ENCODE results near the gene BMAL1. TPM values are rescaled to one million over a fixed set of nuclear protein-coding genes. Genes with fewer than 3 reads are reported as not detected.

Gene BMAL1
- total RNA-seq, 3 donors from 2014 or later (not counting 1 experiment from before 2014, with no cell fraction given) = 142 to 162 (median 145) TPM

GRCh38 chr11:13242564-13242963 is 35.0 kb upstream of the BMAL1 start:
- Histone ChIP-seq H3K9me3 (ENCODE audit: control insufficient read depth, insufficient read depth, low read length) (no peaks in the 10 kb centered on the region), H3K4me1 (ENCODE audit: control insufficient read depth, insufficient read depth, low read length) (no peaks in the 10 kb centered on the region), H3K4me3 (ENCODE audit: low read length) (no peak overlapping the region), H3K27me3 (ENCODE audit: control insufficient read depth, insufficient read depth, low read length) (peaks cover 4% of the 10 kb centered on the region), H3K27ac (ENCODE audit: low read length) (no peak overlapping the region), H3K36me3 (ENCODE audit: control insufficient read depth, insufficient read depth, low read length) (no peaks in the 10 kb centered on the region)
- intact Hi-C loops (cut with micrococcal nuclease) = no loop called here
- Mint-ChIP-seq H3K4me1 (peaks cover 5 to 6% of the 10 kb centered on the region in 2 donors), H3K27ac (no peak overlapping the region), H3K9me3 (no peaks in the 10 kb centered on the region), H3K27me3 (ENCODE audit: low read depth in 2 of 2) (peaks cover 30 to 56% of the 10 kb centered on the region in 2 donors), H3K36me3 (no peaks in the 10 kb centered on the region), H3K4me3 (no peak overlapping the region)
- 86% methylated on average over 2 of the region's 3 CpGs for WGBS (ENCODE audit: insufficient coverage)
- ATAC-seq = no peak
- TF ChIP-seq CTCF (IDR thresholded peaks at IDR 0.05) = no peak
- no peak for DNase-seq

GRCh38 chr11:13247606-13248296 is 29.8 kb upstream of the BMAL1 start:
- Histone ChIP-seq H3K27ac (ENCODE audit: low read length) (no peak overlapping the region), H3K4me1 (ENCODE audit: control insufficient read depth, insufficient read depth, low read length) (no peaks in the 10 kb centered on the region), H3K9me3 (ENCODE audit: control insufficient read depth, insufficient read depth, low read length) (no peaks in the 10 kb centered on the region), H3K36me3 (ENCODE audit: control insufficient read depth, insufficient read depth, low read length) (no peaks in the 10 kb centered on the region), H3K4me3 (ENCODE audit: low read length) (no peak overlapping the region), H3K27me3 (ENCODE audit: control insufficient read depth, insufficient read depth, low read length) (peaks cover 4% of the 10 kb centered on the region)
- Mint-ChIP-seq H3K9me3 (no peaks in the 10 kb centered on the region), H3K36me3 (no peaks in the 10 kb centered on the region), H3K4me1 (no peaks in the 10 kb centered on the region), H3K27ac (no peak overlapping the region), H3K4me3 (no peak overlapping the region), H3K27me3 (ENCODE audit: low read depth in 2 of 2) (peaks cover 23 to 47% of the 10 kb centered on the region in 2 donors)
- 53% methylated on average over 4 of the region's 5 CpGs for WGBS (ENCODE audit: insufficient coverage)
- TF ChIP-seq CTCF (IDR thresholded peaks at IDR 0.05) = no peak
- DNase-seq = no peak
- ATAC-seq = no peak
- intact Hi-C loops (cut with micrococcal nuclease) = no loop called here

GRCh38 chr11:13249177-13249576 is 28.4 kb upstream of the BMAL1 start:
- no peak for TF ChIP-seq CTCF (IDR thresholded peaks at IDR 0.05)
- Mint-ChIP-seq H3K36me3 (no peaks in the 10 kb centered on the region), H3K27ac (no peak overlapping the region), H3K27me3 (ENCODE audit: low read depth in 2 of 2) (peaks cover 18 to 34% of the 10 kb centered on the region in 2 donors), H3K9me3 (no peaks in the 10 kb centered on the region), H3K4me1 (no peaks in the 10 kb centered on the region), H3K4me3 (no peak overlapping the region)
- WGBS (ENCODE audit: insufficient coverage) = 100% methylated on average over 1 of the region's 2 CpGs
- H3K27ac ChIP-seq (ENCODE audit: low read length) = no peak overlapping the region
- ATAC-seq (no peak), DNase-seq (no peak)
- H3K36me3 ChIP-seq (ENCODE audit: control insufficient read depth, insufficient read depth, low read length) = no peaks in the 10 kb centered on the region
- peaks cover 4% of the 10 kb centered on the region for H3K27me3 ChIP-seq (ENCODE audit: control insufficient read depth, insufficient read depth, low read length)
- H3K9me3 ChIP-seq (ENCODE audit: control insufficient read depth, insufficient read depth, low read length) = no peaks in the 10 kb centered on the region
- intact Hi-C loops (cut with micrococcal nuclease) = no loop called here
- H3K4me1 ChIP-seq (ENCODE audit: control insufficient read depth, insufficient read depth, low read length) = no peaks in the 10 kb centered on the region
- no peak overlapping the region for H3K4me3 ChIP-seq (ENCODE audit: low read length)

GRCh38 chr11:13249992-13250391 is 27.6 kb upstream of the BMAL1 start:
- intact Hi-C loops (cut with micrococcal nuclease) = loop anchor here (1.0 kb wide), 2 partner anchors 85 to 94 kb away; no protein-coding TSS in a partner anchor
- H3K9me3 ChIP-seq (ENCODE audit: control insufficient read depth, insufficient read depth, low read length) = no peaks in the 10 kb centered on the region
- no peaks in the 10 kb centered on the region for H3K4me1 ChIP-seq (ENCODE audit: control insufficient read depth, insufficient read depth, low read length)
- no peak overlapping the region for H3K27ac ChIP-seq (ENCODE audit: low read length)
- WGBS (ENCODE audit: insufficient coverage) = 79% methylated on average over 2 of the region's 2 CpGs
- DNase-seq = peak in 1 of 2 donors; percentile 38
- peak in 2 of 3 donors; percentile 47 to 55 for ATAC-seq
- Mint-ChIP-seq H3K9me3 (no peaks in the 10 kb centered on the region), H3K4me3 (no peak overlapping the region), H3K27me3 (ENCODE audit: low read depth in 2 of 2) (peaks cover 13 to 26% of the 10 kb centered on the region in 2 donors), H3K27ac (no peak overlapping the region), H3K4me1 (no peaks in the 10 kb centered on the region), H3K36me3 (no peaks in the 10 kb centered on the region)
- H3K4me3 ChIP-seq (ENCODE audit: low read length) = no peak overlapping the region
- peaks cover 4% of the 10 kb centered on the region for H3K27me3 ChIP-seq (ENCODE audit: control insufficient read depth, insufficient read depth, low read length)
- H3K36me3 ChIP-seq (ENCODE audit: control insufficient read depth, insufficient read depth, low read length) = no peaks in the 10 kb centered on the region
- peak; percentile 27 for TF ChIP-seq CTCF (IDR thresholded peaks at IDR 0.05)

Data from natural killer cell (primary cell).